ENCODE data around the gene PTPRN2.

PTPRN2 gene

GRCh38 chr7:158031867-158032308 is 555.7 kb downstream of the PTPRN2 start:
- DNase-seq = no peak

- DNase-seq = no peak
Observed at GRCh38 chr7:158030566-158030965, 557.1 kb downstream of the PTPRN2 start.

GRCh38 chr7:158030071-158030470 is 557.6 kb downstream of the PTPRN2 start:
- no peak for DNase-seq

GRCh38 chr7:158029509-158029908 is 558.1 kb downstream of the PTPRN2 start:
- no peak for DNase-seq

- DNase-seq = no peak
Observed at GRCh38 chr7:158028971-158029370, 558.7 kb downstream of the PTPRN2 start.

- DNase-seq = no peak
Observed at GRCh38 chr7:158028290-158028941, 559.2 kb downstream of the PTPRN2 start.

- DNase-seq = no peak
Observed at GRCh38 chr7:158027646-158028045, 560.0 kb downstream of the PTPRN2 start.

GRCh38 chr7:158026636-158027265 is 560.9 kb downstream of the PTPRN2 start:
- DNase-seq = no peak

GRCh38 chr7:158025686-158026600 is 561.7 kb downstream of the PTPRN2 start:
- no peak for DNase-seq

- DNase-seq = no peak
Observed at GRCh38 chr7:158024881-158025280, 562.7 kb downstream of the PTPRN2 start.

GRCh38 chr7:158024351-158024715 is 563.3 kb downstream of the PTPRN2 start:
- DNase-seq = no peak

- DNase-seq = no peak
Observed at GRCh38 chr7:158023681-158024350, 563.8 kb downstream of the PTPRN2 start.

- no peak for DNase-seq
Observed at GRCh38 chr7:158023157-158023556, 564.5 kb downstream of the PTPRN2 start.

- DNase-seq = no peak
Observed at GRCh38 chr7:158022601-158023000, 565.0 kb downstream of the PTPRN2 start.

GRCh38 chr7:158021836-158022235 is 565.8 kb downstream of the PTPRN2 start:
- no peak for DNase-seq

- no peak for DNase-seq
Observed at GRCh38 chr7:158020706-158021095, 566.9 kb downstream of the PTPRN2 start.

GRCh38 chr7:158019726-158020705 is 567.6 kb downstream of the PTPRN2 start:
- DNase-seq = no peak

GRCh38 chr7:158018971-158019645 is 568.5 kb downstream of the PTPRN2 start:
- no peak for DNase-seq

- no peak for DNase-seq
Observed at GRCh38 chr7:158018098-158018762, 569.4 kb downstream of the PTPRN2 start.
